Measurements from ENCODE around the gene OR2T8.

GRCh38 chr1:247913786-247914185, 6.3 kb upstream of the OR2T8 start:
- TF ChIP-seq CTCF (IDR thresholded peaks at IDR 0.05; ENCODE audit: low read depth, low read length, poor library complexity, severe bottlenecking) (no peak), EZH2phosphoT487 (IDR thresholded peaks at IDR 0.05; ENCODE audit: borderline replicate concordance, low read length) (no peak)
